Muscle of leg (tissue), 16 donors: Measurements from ENCODE around the gene ARHGEF10L. TPM values are rescaled to one million over a fixed set of nuclear protein-coding genes. Genes with fewer than 3 reads are reported as not detected.
"Not testable (repeated sequence)": the region's sequence is repeated elsewhere in the genome, so short reads cannot be mapped to it uniquely, and the experiment has no call there.

Source experiments
- DNase-seq: peaks from one replicate; pipeline ENCODE4 v3.0.0; 2013
- H3K27ac ChIP-seq: one replicate; pipeline ENCODE4 v1.5.1; 2013; ENCODE audit warnings: mild to moderate bottlenecking, low read length, control low read depth
- H3K27me3 ChIP-seq: one replicate; pipeline ENCODE4 v1.6.1; 2013; ENCODE audit warnings: low read length; ENCODE audit not compliant: control insufficient read depth, insufficient read depth
- H3K36me3 ChIP-seq: one replicate; pipeline ENCODE4 v1.6.1; 2013; ENCODE audit warnings: low read length; ENCODE audit not compliant: control insufficient read depth, insufficient read depth
- H3K4me1 ChIP-seq: one replicate; pipeline ENCODE4 v1.6.1; 2013; ENCODE audit warnings: low read length; ENCODE audit not compliant: control insufficient read depth, insufficient read depth
- H3K4me3 ChIP-seq: one replicate; pipeline ENCODE4 v1.5.1; 2013; ENCODE audit warnings: low read length, control low read depth
- H3K9me3 ChIP-seq: replicated peaks from 2 replicates; pipeline ENCODE4 v1.6.1; 2013; ENCODE audit warnings: low read depth, low read length; ENCODE audit not compliant: control insufficient read depth
- WGBS: methylation state at CpG from one replicate; pipeline ENCODE4 v1.1.5; 2013; ENCODE audit warnings: missing lambda C conversion rate; ENCODE audit not compliant: insufficient coverage; 5-methylcytosine and 5-hydroxymethylcytosine counted together
- long read RNA-seq, 11 donors: transcript quantifications; one replicate each; lab custom pipeline, GENCODE V29; 2026
- polyA plus RNA-seq, 8 donors: library from polyadenylated mRNA; unstranded; fragments of 120-200 nt; gene quantifications; one replicate each; pipeline versions ENCODE4 v1.2.1 to v1.2.3, GENCODE V29; 2013; ENCODE audit warnings: inconsistent platforms in 1 of 8, low replicate concordance in 1 of 8; ENCODE audit not compliant: insufficient read length in 8 of 8, insufficient read depth in 1 of 8
- total RNA-seq: library from RNA; stranded (reverse); fragments of 120-200 nt; gene quantifications from one replicate; pipeline ENCODE4 v1.2.4, GENCODE V29; 2013

ARHGEF10L gene, protein sequence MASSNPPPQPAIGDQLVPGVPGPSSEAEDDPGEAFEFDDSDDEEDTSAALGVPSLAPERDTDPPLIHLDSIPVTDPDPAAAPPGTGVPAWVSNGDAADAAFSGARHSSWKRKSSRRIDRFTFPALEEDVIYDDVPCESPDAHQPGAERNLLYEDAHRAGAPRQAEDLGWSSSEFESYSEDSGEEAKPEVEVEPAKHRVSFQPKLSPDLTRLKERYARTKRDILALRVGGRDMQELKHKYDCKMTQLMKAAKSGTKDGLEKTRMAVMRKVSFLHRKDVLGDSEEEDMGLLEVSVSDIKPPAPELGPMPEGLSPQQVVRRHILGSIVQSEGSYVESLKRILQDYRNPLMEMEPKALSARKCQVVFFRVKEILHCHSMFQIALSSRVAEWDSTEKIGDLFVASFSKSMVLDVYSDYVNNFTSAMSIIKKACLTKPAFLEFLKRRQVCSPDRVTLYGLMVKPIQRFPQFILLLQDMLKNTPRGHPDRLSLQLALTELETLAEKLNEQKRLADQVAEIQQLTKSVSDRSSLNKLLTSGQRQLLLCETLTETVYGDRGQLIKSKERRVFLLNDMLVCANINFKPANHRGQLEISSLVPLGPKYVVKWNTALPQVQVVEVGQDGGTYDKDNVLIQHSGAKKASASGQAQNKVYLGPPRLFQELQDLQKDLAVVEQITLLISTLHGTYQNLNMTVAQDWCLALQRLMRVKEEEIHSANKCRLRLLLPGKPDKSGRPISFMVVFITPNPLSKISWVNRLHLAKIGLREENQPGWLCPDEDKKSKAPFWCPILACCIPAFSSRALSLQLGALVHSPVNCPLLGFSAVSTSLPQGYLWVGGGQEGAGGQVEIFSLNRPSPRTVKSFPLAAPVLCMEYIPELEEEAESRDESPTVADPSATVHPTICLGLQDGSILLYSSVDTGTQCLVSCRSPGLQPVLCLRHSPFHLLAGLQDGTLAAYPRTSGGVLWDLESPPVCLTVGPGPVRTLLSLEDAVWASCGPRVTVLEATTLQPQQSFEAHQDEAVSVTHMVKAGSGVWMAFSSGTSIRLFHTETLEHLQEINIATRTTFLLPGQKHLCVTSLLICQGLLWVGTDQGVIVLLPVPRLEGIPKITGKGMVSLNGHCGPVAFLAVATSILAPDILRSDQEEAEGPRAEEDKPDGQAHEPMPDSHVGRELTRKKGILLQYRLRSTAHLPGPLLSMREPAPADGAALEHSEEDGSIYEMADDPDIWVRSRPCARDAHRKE (N-terminal part only)
- total RNA-seq = 14.1 TPM
- 10 to 100 TPM; 17.0 to 24.5 (median 22.5) TPM for polyA plus RNA-seq
- long read RNA-seq, donor 1 = 0 reads
- long read RNA-seq, donor 2 = 0 reads
- long read RNA-seq, donor 3, partial matches to known transcripts = 8 of 11 reads
- long read RNA-seq, donor 3, other reads (novel, unspliced or antisense) = 0 of 11 reads
- long read RNA-seq, donor 4, partial matches to known transcripts = 0 of 1 reads
- long read RNA-seq, donor 4, other reads (novel, unspliced or antisense) = 0 of 1 reads
- long read RNA-seq, donor 5, partial matches to known transcripts = 0 of 1 reads
- long read RNA-seq, donor 5, other reads (novel, unspliced or antisense) = 0 of 1 reads
- long read RNA-seq, donor 6, partial matches to known transcripts = 11 of 12 reads
- long read RNA-seq, donor 6, other reads (novel, unspliced or antisense) = 0 of 12 reads
- long read RNA-seq, donor 7, partial matches to known transcripts = 8 of 8 reads
- long read RNA-seq, donor 7, other reads (novel, unspliced or antisense) = 0 of 8 reads
- long read RNA-seq, donor 8 = 0 reads
- long read RNA-seq, donor 9, partial matches to known transcripts = 0 of 1 reads
- long read RNA-seq, donor 9, other reads (novel, unspliced or antisense) = 0 of 1 reads
- long read RNA-seq, donor 10 = 0 reads
- long read RNA-seq, donor 11, full-length matches to known transcripts = 1 of 17 reads
- long read RNA-seq, donor 11, partial matches to known transcripts = 16 of 17 reads
- long read RNA-seq, donor 11, other reads (novel, unspliced or antisense) = 0 of 17 reads

DNA sequence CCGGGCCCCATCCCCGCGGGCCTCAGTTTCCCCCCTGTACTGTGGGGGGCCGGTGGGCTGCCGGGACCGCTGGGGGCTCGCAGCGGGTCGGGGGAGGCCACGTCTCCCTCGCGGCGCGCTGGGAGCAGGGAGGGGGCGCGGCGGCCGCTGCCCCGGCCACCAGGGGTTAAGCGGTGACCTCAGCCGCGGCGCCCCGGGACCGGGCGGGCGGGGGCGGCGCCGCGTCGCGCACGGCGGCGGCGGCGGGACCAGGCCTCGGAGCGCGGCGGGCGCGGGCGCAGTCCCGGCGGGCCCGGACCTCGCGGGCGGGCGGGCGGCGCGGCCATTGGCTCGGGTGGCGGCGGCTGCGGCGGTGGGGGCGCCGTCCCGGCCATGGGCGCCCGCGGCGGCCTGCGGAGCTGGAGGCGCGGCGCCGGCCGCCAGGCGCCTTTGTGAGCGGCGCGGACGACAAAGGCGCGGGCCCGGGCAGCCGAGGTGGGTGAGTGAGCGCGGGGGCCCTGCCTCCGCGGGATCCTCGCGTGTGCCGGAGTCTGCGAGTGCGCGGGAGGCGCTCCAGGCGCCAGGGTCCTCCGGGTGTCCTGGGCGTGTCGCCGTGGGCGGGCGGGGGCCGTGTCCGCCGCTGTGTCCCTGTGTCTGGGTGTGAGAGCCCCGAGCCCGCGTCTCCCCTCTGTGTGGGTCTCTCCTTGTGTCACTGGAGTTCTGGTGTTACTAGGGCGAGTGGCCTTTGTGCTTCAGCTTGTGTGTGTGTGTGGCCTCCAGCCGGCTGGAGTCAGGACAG is at the start of gene ARHGEF10L:
TSS of gene ARHGEF10L (plus strand) at position 222 of the 778 bp plus-strand sequence. CDS start 40,898 bp downstream, outside the sequence.
- peak; percentile 30 for DNase-seq
- peak within 1 kb of the TSS; percentile 84 for H3K4me3 ChIP-seq
- under 1% methylated on average over 96 of the region's 108 CpGs for WGBS
- H3K36me3 ChIP-seq = no peaks in the 10 kb centered on the region
- peaks cover 29% of the 10 kb centered on the region for H3K4me1 ChIP-seq
- H3K9me3 ChIP-seq = no peaks in the 10 kb centered on the region
- peaks cover 14% of the 10 kb centered on the region for H3K27me3 ChIP-seq
- H3K27ac ChIP-seq = peak within 1 kb of the TSS; percentile 93

DNA sequence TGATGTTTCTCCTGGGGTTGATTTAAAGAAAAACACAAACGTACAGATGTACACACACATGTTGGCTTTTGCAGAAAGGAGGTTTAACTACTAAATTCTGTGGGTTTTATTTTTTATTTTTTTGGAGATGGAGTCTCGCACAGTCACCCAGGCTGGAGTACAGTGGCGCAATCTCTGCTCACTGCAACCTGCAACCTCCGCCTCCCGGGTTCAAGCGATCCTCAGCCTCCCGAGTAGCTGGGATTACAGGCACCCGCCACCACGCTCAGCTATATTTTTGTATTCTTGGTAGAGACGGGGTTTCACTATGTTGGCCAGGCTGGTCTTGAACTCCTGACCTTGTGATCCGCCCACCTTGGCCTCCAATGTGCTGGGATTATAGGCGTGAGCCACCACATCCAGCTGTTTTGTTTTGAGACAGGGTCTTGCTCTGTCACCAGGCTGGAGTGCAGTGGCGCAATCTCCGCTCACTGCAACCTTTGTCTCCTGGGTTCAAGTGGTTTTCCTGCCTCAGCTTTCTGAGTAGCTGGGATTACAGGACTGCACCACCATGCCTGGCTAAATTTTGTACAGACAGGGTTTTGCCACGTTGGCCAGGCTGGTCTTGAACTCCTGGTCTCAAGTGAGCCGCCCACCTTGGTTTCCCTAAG is 49.6 kb upstream of the ARHGEF10L start:
- 69% methylated on average over 8 of the region's 16 CpGs for WGBS
- not testable (repeated sequence) for H3K4me1 ChIP-seq, H3K27ac ChIP-seq, H3K4me3 ChIP-seq, H3K36me3 ChIP-seq, H3K27me3 ChIP-seq, H3K9me3 ChIP-seq, DNase-seq

DNA sequence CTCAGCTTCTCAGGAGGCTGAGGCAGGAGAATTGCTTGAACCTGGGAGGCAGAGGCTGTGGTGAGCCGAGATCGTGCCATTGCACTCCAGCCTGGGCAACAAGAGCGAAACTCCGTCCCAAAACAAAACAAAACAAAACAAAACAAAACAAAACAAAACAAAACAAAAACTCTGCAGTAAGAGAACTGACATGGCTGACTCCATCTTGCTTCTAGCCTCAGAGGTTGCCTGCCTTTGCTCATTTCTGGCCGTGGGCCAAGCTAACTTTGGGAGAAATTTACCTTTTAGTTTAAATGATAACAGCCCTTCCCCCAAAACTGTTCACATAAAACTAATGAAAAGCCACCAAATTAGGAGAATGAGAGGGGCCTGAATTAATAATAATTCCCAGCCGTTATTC is 48.8 kb upstream of the ARHGEF10L start:
- WGBS = no CpG with 5 or more reads among the region's 6 CpGs
- H3K27me3 ChIP-seq = not testable (repeated sequence)

DNA sequence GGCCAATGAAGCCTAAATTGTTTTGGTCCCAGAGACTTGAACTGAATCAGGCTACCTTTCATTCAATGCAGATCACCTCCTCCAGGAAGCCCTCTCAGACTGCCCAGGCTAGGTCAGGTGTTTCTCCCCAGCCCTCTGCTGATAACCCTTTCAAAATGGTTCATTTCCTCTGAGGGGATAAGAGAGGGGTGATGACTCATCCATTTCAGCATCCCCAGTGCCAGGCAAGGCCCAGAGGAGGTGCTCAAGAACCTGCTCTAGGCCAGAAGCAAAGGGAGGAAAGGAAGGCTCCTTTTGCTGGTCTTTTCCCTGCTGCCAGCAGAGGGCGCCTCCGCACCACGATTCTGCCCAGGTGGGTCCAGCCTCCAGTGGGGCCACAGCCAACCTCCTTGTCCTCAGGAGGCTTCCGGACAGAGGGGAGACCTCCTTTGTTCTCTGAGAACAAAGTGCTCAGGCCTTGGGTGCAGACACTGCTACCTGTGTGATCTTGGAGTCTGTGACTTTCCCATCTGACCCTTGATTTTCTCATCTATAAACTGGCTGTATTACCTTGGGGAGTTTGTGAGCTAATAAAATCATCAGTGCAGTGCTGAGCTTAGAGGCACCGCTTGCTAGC is 45.3 kb upstream of the ARHGEF10L start:
- WGBS = 0% methylated on average over 4 of the region's 5 CpGs
- Histone ChIP-seq H3K4me3 (no peak overlapping the region), H3K36me3 (no peaks in the 10 kb centered on the region), H3K27ac (no peak overlapping the region), H3K27me3 (peaks cover 4% of the 10 kb centered on the region), H3K4me1 (peaks cover 2% of the 10 kb centered on the region), H3K9me3 (no peaks in the 10 kb centered on the region)
- DNase-seq = peak; percentile 56

More for the DNA sequence above, 48.8 kb upstream of the ARHGEF10L start:
- H3K9me3 ChIP-seq, H3K4me1 ChIP-seq, DNase-seq, H3K27ac ChIP-seq, H3K36me3 ChIP-seq, H3K4me3 ChIP-seq: not testable (repeated sequence)

DNA sequence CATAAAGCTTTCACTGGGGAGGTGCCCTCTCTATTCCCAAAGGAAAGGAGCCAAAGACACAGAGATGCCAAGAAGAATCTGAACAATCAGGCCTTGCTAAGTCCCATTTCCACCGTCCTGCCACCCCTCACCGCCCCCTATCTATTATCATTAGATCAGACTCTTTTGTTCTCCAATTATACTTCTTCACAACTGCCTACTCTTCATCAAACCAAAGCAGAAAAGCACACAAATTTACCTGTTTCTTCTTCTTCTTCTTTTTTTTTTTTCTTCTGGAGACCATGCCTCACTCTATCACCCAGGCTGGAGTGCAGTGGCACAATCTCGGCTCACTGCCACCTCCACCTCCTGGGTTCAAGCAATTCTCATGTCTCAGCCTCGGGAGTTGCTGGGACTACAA is 43.1 kb upstream of the ARHGEF10L start:
- no peaks in the 10 kb centered on the region for H3K36me3 ChIP-seq
- 83% methylated on average over 2 of the region's 4 CpGs for WGBS
- H3K9me3 ChIP-seq = no peaks in the 10 kb centered on the region
- no peak for DNase-seq
- no peaks in the 10 kb centered on the region for H3K4me1 ChIP-seq
- no peak overlapping the region for H3K27ac ChIP-seq
- no peak overlapping the region for H3K4me3 ChIP-seq
- H3K27me3 ChIP-seq = peaks cover 2% of the 10 kb centered on the region

DNA sequence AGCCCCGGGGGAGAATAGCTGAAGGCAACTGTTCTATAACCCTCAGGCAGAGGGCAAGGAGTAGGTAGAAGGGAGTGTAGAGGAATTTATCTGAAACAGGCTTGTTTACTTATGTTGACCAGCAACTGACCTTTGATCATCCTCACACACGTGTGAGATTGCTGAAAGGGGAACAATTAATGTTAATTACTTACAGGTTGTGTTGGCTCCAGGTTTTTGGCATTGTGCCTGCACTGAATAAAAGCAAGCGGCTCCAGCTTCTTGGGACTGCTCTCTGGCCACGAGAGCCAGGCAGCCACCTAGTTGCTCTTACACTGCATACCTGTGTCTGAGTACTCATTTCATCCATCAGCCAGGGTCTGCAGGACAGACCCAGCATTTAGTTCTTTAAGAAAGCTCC is 41.3 kb upstream of the ARHGEF10L start:
- Histone ChIP-seq H3K27me3 (peaks cover 2% of the 10 kb centered on the region), H3K4me3 (no peak overlapping the region), H3K27ac (no peak overlapping the region), H3K9me3 (no peaks in the 10 kb centered on the region), H3K36me3 (no peaks in the 10 kb centered on the region), H3K4me1 (peaks cover 11% of the 10 kb centered on the region)
- no peak for DNase-seq
- 20% methylated on average over 1 of the region's 4 CpGs for WGBS

DNA sequence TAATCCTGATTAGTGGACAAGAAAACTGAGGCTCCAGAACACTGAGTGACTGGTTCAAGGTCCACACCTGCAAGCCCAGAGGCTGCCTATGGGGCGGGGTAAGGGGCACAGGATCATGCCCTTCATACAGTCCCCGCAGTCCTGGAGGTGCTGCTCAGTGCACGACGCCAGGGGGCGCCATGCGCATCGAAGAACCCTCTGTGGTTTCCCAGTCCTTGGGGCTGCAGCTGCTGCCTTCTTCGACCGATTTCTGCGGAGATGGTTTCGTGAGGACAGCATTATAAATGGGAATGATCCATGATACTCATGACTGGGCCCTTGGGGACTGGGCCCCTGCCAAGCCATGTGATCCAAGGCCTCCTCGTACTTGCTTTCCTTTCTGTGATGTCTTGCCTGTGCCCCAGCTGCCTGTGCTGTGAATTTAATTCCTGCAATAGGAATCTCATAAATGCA is 37.1 kb upstream of the ARHGEF10L start:
- no peaks in the 10 kb centered on the region for H3K9me3 ChIP-seq
- H3K36me3 ChIP-seq = no peaks in the 10 kb centered on the region
- DNase-seq = peak; percentile 91
- H3K4me3 ChIP-seq = no peak overlapping the region
- no peaks in the 10 kb centered on the region for H3K27me3 ChIP-seq
- peaks cover 11% of the 10 kb centered on the region for H3K4me1 ChIP-seq
- 0% methylated on average over 10 of the region's 12 CpGs for WGBS
- H3K27ac ChIP-seq = no peak overlapping the region

DNA sequence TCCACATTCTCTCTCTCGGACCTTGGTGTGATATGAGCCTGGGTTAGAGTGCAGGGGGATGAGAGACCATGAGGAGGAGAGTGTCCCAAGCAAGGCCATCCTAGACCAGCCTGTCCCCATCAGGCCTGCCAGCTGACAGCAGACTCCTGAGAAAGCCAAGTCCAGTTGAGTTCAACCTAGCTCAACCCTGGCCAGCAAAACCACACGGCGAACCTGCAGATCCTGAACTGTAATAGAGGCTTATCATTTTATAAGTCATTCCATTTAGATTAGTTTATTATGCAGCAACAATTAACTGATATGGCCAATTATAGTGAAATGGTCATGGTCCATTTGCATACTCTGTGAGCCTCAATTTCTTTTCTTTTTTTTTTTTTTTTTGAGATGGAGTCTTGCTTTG is 36.4 kb upstream of the ARHGEF10L start:
- no peak overlapping the region for H3K4me3 ChIP-seq
- no peaks in the 10 kb centered on the region for H3K9me3 ChIP-seq
- no peaks in the 10 kb centered on the region for H3K27me3 ChIP-seq
- no peak for DNase-seq
- no peaks in the 10 kb centered on the region for H3K36me3 ChIP-seq
- no CpG with 5 or more reads among the region's 3 CpGs for WGBS
- no peak overlapping the region for H3K27ac ChIP-seq
- peaks cover 11% of the 10 kb centered on the region for H3K4me1 ChIP-seq
